Fibroblast of skin of left biceps (primary cell): ENCODE measurements around the gene EFNB2.

ENCODE experiments used
- DNase-seq, 2 experiments: peaks; one replicate each; pipeline ENCODE4 v3.0.0-alpha.2; 2013; ENCODE audit warnings: low read depth in 2 of 2

The EFNB2 gene

GRCh38 chr13:106535552-106536243 is at the start of gene EFNB2:
EFNB2 (minus strand) TSS chr13:106535662; CDS start chr13:106534964, 698 bp downstream.
- DNase-seq, result peak; percentile 78 to 82

- DNase-seq, result no peak
Measured at GRCh38 chr13:106581225-106581624, 45.8 kb upstream of the EFNB2 start.

GRCh38 chr13:106575896-106576295 is 40.4 kb upstream of the EFNB2 start:
- no peak for DNase-seq

GRCh38 chr13:106573868-106574267 is 38.4 kb upstream of the EFNB2 start:
- no peak for DNase-seq

GRCh38 chr13:106573284-106573846 is 37.9 kb upstream of the EFNB2 start:
- DNase-seq, result peak in 1 of 2 experiments; percentile 48

GRCh38 chr13:106570299-106570852 is 34.9 kb upstream of the EFNB2 start:
- DNase-seq, result no peak

GRCh38 chr13:106569233-106570095 is 34.0 kb upstream of the EFNB2 start:
- no peak for DNase-seq

- no peak for DNase-seq
Measured at GRCh38 chr13:106568299-106569003, 33.0 kb upstream of the EFNB2 start.

- peak; percentile 77 to 78 for DNase-seq
Measured at GRCh38 chr13:106567474-106568298, 32.2 kb upstream of the EFNB2 start, which contains the start of gene ARGLU1. ARGLU1 (minus strand) TSS chr13:106568137; CDS start chr13:106567919, 218 bp downstream.

- no peak for DNase-seq
Measured at GRCh38 chr13:106566641-106567473, 31.4 kb upstream of the EFNB2 start.

GRCh38 chr13:106565127-106565775 is 29.8 kb upstream of the EFNB2 start:
- DNase-seq, result no peak

- no peak for DNase-seq
Measured at GRCh38 chr13:106562301-106562700, 26.8 kb upstream of the EFNB2 start.

- no peak for DNase-seq
Measured at GRCh38 chr13:106561551-106562170, 26.2 kb upstream of the EFNB2 start.

GRCh38 chr13:106560821-106561220 is 25.4 kb upstream of the EFNB2 start:
- DNase-seq, result no peak

- no peak for DNase-seq
Measured at GRCh38 chr13:106558527-106558926, 23.1 kb upstream of the EFNB2 start.

- no peak for DNase-seq
Measured at GRCh38 chr13:106555631-106556328, 20.3 kb upstream of the EFNB2 start.

- no peak for DNase-seq
Measured at GRCh38 chr13:106551751-106552150, 16.3 kb upstream of the EFNB2 start.

GRCh38 chr13:106551350-106551749 is 15.9 kb upstream of the EFNB2 start:
- no peak for DNase-seq
